RWPE2 (cell line): Measurements from ENCODE around the gene SAFB2.

ENCODE experiments used
- ATAC-seq: fragments of 200-7000 bp; cut with Tn5 transposase; 3 replicates; pipeline ENCODE4 v1.9.1; 2021; ENCODE audit warnings: low read depth
- DNase-seq: peaks from one replicate; pipeline ENCODE4 v3.0.0-alpha.2; 2020; ENCODE audit warnings: low spot score
- H3K27ac ChIP-seq: fragments of 450-650 bp; 2 replicates; pipeline ENCODE4 v1.5.1; 2017; ENCODE audit warnings: mild to moderate bottlenecking; ENCODE audit not compliant: poor library complexity, severe bottlenecking
- H3K27me3 ChIP-seq: fragments of 250-450 bp; sonication (Bioruptor Pico); 2 replicates; pipeline ENCODE4 v1.5.1; 2021; ENCODE audit warnings: mild to moderate bottlenecking, moderate library complexity; ENCODE audit not compliant: insufficient read depth, poor library complexity, severe bottlenecking
- H3K36me3 ChIP-seq: fragments of 250-450 bp; sonication (Bioruptor Pico); 2 replicates; pipeline ENCODE4 v1.5.1; 2020; ENCODE audit warnings: low read depth, mild to moderate bottlenecking, moderate library complexity
- H3K4me1 ChIP-seq: fragments of 250-450 bp; sonication (Bioruptor Pico); 2 replicates; pipeline ENCODE4 v1.5.1; 2021; ENCODE audit warnings: mild to moderate bottlenecking, moderate library complexity; ENCODE audit not compliant: insufficient read depth, poor library complexity, severe bottlenecking
- H3K4me3 ChIP-seq: fragments of 250-450 bp; sonication (Bioruptor Pico); 2 replicates; pipeline ENCODE4 v1.5.1; 2021; ENCODE audit warnings: mild to moderate bottlenecking, moderate library complexity; ENCODE audit not compliant: severe bottlenecking
- H3K9me3 ChIP-seq: fragments of 250-450 bp; sonication (Bioruptor Pico); 2 replicates; pipeline ENCODE4 v1.5.1; 2021; ENCODE audit warnings: mild to moderate bottlenecking, moderate library complexity; ENCODE audit not compliant: severe bottlenecking
- TF ChIP-seq, protein P1 (sequence below): fragments of 450-650 bp; IDR thresholded peaks from one replicate; pipeline ENCODE4 v1.5.1; 2017; ENCODE audit warnings: mild to moderate bottlenecking, moderate library complexity; ENCODE audit not compliant: poor library complexity, severe bottlenecking

Gene SAFB2

DNA sequence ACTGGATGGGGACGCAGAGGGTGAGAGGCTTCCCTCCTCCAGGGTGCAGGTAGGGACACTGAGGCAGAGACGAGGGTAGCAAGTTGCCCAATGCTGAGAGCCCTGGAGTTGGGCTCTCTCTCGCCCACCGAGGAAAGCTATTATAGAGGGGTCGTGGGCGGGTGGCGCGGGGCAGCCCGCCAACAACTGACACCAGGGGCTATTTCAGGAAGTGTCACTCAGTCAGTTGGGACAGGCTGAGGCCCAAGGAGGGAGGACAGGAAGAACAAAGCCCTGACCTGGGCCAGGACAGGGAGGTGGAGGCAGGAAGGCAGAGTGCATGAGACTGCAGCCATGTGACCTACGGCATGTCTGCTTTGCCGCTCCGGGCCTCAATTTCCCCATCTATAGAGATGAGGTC lies 84.7 kb downstream of the SAFB2 start:
- TF ChIP-seq, protein P1, sequence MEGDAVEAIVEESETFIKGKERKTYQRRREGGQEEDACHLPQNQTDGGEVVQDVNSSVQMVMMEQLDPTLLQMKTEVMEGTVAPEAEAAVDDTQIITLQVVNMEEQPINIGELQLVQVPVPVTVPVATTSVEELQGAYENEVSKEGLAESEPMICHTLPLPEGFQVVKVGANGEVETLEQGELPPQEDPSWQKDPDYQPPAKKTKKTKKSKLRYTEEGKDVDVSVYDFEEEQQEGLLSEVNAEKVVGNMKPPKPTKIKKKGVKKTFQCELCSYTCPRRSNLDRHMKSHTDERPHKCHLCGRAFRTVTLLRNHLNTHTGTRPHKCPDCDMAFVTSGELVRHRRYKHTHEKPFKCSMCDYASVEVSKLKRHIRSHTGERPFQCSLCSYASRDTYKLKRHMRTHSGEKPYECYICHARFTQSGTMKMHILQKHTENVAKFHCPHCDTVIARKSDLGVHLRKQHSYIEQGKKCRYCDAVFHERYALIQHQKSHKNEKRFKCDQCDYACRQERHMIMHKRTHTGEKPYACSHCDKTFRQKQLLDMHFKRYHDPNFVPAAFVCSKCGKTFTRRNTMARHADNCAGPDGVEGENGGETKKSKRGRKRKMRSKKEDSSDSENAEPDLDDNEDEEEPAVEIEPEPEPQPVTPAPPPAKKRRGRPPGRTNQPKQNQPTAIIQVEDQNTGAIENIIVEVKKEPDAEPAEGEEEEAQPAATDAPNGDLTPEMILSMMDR, result no peak
- peaks cover 8% of the 10 kb centered on the region for H3K9me3 ChIP-seq
- H3K27me3 ChIP-seq, result no peaks in the 10 kb centered on the region
- ATAC-seq (no peak), DNase-seq (no peak)
- H3K4me3 ChIP-seq, result no peak overlapping the region
- H3K27ac ChIP-seq, result peak overlapping the region; percentile 30
- H3K36me3 ChIP-seq, result no peaks in the 10 kb centered on the region
- H3K4me1 ChIP-seq, result peaks cover 8% of the 10 kb centered on the region
